ENCODE data around the gene RIMBP2.
A peak's percentile ranks its signal among the peaks of the same experiment; 100 is the strongest.

Gene RIMBP2

DNA sequence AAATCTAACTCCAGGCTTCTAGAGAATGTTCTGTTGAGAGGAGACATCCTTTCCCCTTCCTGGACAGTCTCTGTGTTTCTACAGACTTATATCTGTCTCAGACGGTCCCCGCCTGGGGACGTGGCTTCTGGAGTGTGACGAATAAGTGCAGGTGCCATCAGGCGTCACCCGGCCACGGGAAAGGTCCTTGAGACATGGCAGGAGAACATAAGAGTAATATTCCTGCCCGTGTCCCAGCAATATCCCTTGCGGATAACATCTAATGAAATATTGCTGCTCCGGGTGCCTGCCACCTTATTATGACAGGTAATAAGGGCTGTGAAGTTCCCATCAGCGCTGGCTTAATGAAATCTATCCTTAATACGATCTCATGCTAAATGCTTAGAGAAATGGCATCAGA is 238.8 kb downstream of the RIMBP2 start:
- no peak for DNase-seq

DNA sequence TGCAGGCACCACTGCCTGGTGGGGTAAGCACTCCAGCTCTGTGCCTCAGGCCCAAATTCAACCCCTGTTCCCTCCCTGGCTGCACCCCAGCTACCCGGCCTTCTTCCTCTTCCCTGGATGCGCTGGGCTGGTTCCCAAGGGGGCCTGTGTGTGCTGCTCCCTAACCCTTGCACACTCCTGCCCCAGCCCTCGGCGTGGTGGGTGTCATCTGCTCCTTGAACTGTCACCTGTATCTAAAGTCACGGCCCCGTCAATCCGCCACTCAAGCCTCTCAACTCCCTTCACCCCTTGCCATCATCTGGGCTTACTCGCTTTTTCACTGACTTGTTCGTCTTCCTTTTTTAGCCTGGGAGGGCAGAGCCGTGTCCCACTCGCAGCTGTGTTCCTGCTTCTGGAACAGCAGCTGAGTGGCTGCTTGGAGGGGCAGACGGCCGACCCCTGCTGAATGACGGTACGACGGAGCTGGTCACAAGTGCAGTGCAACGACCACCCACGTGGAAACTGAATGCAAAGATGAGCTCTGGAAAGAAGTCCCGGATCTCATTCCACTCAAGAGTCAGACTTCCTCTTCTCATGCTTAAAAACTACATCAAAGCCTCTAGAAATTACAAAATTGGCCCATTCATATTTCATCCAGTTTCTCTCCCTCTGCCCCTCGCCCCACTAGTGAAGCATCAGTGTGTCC is 239.5 kb downstream of the RIMBP2 start:
- DNase-seq = no peak

DNA sequence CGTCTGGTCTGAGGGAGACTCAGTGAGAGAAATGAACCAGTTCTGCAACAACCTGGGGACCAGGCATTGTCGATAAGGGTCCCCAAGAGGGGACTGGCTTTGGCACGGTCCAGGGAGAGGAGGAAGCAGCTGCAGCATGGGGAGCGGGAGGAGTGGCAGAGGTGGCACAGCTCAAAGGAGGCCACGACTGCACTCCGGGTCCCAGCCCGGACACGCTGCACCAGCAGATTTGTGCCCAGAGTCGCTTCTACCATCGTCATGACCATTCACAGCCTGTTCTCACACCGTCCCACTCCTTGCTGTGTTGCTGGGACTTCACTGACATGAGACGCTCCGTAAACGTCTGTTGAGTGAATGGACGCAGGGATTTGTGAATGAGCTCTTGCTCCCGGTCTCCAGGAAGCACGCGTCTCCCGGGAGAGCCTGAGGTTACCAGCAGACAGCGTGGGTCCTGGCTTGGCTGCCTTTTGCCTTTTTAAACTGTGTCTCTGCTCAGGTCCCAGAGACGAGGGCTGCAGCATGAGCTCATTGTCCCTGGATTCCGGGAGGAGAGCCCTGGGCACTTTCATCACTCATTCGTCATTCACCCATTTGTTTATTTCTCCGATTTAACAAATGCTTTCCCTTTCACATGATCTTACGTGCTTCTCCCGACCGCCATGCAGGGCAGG is 241.4 kb downstream of the RIMBP2 start:
- no peak for DNase-seq

DNA sequence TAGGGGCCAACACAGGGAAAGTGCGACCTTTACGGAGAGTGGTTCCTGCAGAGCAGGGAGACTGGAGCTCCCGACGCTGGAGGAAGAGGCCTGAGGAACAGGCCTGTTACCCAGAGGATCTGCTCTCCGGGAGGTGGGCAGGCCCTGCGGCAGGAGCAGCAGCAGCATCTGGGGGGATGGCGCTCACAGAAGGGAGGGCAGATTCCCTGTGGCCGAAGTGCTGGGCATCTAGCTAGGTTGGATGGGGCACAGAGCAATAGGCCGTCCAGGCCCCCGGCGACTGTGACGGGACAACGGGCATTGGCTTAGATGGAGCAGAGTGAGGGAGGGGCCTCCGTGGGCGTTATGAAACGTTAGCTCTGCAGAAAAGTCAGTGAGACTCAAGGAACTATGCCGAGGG is 242.8 kb downstream of the RIMBP2 start:
- no peak for DNase-seq

DNA sequence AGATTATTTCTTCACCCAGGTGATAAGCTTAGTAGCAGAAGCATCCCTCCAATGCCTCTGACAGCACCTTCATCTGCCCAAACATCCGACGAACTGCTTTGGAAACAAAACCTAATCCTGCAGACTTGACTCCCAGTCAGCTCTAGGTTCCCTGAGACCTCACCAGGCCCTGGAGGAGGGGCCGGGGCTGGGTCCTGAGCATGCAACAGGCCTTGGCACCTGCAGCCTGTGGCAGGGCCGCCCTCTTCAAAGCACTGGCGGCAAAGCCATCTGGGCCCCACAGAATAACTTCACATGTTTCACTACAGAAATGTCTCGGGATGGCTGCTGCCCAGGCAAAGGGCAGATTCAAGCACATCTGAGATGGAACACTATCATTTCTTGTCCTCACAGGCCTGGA is 245.1 kb downstream of the RIMBP2 start:
- no peak for DNase-seq

DNA sequence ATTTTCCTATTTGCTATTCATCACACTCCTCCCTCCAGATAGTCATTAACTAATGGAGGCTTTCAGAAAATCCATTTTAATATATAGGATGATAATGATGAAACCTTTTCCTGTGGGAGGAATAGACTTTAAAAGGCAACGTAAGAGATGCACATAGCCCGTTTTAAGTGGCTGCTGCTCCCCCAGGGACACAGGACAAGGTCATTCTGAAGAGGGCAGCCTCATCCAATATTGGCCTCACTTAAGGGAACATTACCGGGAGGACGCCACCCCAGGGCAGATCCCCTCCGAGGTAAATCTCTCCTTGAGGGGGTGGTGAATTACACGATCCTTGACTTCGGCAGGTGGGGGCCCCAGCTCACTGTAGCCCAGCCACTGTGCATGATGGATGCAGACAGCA is 246.5 kb downstream of the RIMBP2 start:
- DNase-seq = no peak

DNA sequence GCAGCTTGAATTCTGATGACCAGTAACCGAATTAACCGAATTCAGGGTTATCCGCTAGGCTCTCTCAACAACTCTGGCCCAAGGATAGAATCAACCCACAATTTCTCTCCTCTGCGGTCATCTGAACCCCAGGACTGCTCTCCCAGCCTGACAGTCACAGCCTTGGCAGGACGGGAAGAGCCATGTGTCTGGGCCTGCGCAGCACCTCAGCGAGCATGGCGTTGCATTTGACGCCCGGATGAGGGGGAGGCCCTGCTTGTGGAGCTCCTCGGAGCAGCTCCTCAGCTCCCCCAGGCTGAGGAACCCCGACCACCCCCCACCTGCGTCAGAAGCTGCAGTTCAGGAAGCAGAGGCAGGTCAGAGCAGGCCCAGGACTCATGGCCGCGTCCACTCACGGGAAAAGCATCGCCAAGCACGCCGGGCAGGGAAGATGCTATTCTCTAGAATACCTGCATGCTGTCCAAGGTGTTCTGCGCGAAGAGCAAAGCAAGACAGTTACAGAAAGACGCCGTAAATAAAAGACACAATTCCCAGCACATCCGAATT is 247.3 kb downstream of the RIMBP2 start:
- DNase-seq = no peak

DNA sequence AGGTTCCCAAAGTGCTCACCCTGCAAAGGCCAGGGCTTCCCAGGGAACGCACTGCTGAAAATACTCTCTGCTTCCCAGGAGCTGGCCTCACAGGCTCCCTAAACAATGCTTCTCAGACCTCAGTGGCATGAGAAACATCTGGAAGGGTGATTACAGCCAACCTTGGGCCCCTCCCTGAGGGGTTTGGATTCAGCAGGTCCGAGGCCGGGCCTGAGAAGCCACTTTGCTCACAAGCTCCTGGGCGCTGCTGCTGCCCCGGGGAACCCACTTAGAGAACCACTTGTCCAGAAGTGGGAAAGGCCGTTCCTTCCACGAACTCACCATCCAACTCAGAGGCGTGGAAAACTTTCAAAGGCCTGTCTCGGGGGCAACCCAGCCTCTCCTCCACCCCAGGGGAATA is 247.9 kb downstream of the RIMBP2 start:
- no peak for DNase-seq

DNA sequence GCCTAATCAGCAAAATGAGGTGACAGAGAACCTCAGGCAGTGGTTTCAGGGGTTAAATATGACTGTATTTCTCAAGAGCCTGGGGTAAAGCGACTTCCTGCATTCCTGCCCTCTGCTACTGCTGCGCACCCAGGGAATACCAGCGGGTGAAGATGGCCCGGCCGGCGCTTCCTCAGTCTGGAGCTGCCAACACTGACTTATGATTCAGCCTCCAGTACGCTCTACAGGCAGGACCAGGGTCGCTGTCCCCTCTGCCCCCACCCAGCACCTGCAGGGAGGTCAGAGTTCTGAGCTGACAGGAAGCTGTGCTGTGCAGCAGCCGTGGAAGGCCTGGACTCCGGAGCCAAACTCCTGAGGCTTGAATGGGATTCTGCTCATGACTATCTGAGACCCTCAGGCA is 250.5 kb downstream of the RIMBP2 start:
- DNase-seq = no peak

DNA sequence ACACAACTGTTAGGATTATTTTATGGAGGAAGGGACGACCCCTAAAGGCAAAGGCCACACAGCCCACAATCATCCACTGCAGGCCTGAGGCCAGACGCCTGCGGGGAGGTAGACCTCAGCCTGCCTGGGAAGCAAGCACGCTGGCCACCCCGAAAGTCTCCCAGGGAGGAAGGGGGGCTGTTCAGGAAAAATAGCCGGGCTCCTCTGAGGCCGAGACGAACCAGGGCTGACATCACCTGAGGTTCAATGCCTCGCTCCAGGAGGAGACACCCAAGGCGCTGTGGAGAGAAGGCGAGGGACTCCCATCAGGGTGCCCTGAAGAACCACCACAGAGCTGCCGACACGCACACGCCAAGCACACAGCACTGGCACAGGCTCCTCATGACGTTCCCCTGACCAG is 251.1 kb downstream of the RIMBP2 start:
- DNase-seq = no peak

DNA sequence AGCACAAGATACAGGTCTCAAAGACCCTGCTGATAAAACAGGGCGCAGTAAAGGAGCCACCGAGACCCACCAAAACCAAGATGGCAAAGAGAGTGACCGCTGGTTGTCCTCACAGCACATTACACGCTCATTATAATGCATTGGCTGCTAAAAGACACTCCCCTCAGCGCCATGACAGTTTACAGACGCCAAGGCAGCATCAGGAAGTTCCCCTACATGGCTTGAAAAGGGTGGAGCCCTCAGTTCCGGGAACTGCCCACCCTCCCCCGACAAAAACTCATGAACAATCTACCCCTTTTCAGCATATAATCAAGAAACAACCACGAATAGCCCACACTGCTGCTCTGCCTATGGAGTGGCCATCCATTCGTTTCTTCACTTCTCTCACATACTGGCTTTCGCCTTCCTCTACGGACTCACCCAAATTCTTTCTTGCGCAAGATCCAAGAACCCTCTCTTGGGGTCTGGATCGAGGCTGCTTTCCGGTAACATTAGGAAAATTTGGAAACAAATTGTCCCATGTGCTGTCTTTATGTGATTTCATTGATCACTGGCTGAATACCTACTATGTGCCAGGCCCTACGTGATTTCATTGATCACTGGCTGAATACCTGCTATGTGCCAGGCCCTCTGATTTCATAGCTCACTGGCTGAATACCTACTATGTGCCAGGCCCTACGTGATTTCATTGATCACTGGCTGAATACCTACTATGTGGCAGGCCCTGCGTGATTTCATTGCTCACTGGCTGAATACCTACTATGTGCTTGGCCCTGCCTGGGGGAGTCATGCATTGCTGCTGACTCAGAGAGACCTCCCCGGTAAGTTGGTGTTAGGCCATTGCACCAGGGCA is 252.1 kb downstream of the RIMBP2 start:
- DNase-seq = peak; percentile 39

DNA sequence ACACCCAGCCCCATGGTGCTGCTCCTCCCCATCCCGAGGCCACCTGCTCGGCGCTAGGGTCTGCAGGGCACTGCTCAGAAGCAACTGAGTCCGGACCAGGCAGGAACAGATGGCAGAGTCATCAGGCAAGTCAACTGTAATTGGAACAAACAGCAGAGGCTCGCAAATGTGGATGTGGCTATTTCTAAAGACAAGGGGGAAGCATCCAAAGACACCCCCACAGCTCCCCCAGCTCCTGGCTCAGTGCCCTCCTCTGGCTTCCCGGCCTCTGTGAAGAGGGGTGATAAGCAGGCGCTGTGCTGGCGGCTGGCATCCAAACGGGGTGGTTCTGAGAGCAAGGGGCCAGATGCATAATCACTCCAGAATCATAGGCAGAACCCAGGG is 252.8 kb downstream of the RIMBP2 start:
- peak; percentile 80 for DNase-seq

DNA sequence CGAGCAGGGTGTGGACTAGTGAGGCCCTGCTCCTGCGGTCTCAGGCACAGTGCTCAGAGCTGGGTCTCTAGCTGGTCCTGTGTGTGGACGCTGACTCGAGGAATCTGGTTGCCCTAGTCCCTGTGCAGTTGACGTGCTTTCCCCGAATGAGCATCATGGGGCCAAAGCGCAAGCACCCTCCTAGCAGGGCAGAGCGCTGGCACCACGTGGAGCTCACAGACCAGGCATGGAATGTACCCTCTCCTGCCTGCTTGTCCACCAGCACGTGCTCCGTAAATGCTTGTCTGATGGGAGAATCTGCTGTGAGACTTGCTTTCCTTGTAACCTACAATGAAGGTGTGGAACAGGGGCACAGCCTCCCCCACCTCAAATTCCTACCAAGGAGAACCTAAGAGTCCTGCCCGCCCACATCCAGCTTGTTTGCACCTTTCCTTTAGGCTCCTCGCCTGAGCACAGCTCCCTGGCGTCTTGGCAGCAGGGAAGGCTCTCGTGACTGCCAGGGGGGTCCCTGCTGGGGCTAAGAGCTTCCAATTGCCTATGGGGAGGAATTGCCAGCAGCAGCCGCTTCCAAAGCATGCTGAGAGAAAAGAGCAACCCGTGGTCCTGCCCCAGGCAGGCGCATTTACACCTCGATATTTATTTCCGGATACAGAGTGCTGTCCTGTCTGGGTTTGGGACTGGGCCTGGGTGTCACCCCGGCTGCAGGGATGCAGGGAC is 253.4 kb downstream of the RIMBP2 start:
- peak; percentile 73 for DNase-seq

DNA sequence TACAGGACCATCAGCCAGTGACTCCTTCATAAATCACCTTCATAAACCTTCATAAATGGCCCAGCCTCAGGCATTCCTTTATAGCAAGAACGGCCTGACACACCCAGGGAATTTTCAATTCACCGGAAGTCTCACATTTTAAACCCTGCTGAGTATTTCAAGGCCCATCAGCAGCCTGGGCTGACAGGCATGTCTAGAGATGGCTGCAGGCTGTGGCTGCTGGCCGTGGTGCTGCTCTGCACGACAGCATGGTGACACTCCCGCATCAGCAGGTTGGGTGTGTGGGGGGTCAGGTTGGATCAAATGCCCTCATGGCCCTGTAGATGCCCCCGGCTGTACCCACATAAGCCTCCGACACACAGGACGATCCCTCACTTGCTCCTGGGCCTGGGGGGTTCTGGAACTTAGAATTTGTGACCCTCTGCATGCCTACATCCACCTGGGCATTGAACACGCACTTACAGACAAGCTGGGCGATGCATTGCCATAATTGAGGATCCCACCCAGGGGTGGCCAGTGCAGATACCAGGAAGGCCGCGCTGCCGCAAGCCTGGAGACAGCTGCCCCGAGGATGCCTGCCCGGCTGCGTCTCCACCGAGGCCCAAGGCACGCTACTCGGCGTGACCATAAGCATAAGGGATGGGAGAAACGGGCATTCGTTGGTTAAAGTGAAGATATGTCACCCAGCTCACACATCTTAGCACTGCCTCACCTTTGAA is 254.1 kb downstream of the RIMBP2 start:
- DNase-seq = no peak

DNA sequence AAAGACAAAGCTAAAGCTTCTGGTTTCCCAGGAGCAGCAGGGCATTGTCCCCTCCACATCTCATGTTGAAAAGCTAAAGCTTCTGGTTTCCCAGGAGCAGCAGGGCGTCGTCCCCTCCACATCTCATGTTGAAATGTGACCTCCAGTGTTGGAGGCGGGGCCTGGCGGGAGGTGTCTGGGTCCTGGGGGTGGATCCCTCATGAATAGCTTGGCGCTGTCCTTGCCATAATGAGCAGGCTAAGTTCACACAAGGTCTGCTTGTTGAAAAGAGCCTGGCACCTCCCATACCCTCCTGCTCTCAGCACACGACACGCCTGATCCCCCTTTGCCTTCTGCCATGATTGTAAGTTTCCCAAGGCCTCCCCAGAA is 254.7 kb downstream of the RIMBP2 start:
- no peak for DNase-seq

DNA sequence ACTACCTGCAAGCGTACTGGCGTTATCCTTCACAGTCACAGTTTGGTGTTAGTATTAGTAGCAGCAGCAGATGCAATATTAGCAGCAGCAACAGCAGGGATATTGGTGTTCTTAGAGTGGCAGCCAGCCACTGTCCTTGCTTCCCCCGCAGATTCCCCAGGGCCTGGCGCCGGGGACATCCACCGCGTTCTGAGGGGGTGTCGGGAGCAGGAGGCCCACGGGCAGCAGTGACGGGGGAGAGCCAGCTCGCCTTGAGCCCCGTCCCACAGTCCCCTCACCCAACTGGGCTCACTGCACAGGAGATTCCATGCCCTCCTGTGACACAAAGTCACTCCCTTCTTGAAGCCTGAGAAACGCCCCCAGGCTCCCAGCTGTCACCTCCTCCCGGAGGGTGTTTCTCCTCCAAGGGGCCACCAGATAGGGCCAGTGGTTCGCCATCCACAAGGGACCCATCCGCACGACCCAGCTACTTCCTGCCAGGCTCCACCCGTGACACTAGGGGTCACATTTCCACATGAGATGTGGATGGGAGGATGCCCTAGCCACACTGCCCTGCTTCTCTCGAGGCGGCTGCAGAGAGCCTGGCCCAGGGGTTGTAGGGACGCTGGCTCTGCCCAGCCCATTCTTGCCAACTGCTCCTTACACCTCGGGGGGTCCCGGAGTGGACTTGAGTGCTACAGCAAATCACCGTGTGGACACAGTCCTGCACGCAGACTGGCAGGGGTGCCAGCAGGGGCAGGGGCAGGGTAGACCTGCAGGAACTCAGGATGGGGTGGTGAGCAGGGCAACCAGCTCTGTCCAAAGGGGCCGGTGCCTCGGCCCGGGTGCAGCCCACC is 255.3 kb downstream of the RIMBP2 start:
- DNase-seq = peak; percentile 8

DNA sequence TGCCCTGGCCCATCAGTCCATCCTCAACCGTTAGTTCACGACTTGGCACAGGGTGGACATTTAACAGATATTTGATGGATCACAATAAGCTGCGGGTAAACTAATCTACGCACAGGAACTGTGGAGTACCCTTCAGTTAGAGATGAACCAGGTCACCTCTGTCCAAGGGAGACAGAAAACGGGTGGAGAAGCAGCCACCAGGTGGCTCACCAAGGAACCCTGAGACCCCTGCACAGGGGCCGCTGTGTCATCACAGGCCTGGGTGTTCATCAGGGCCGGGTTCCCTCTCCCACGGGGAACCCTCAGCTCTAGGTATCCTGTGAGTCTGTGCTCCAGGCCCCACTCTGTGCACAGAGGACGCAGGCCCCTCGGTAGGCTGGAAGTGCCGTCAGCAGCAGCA is 256.2 kb downstream of the RIMBP2 start:
- no peak for DNase-seq

DNA sequence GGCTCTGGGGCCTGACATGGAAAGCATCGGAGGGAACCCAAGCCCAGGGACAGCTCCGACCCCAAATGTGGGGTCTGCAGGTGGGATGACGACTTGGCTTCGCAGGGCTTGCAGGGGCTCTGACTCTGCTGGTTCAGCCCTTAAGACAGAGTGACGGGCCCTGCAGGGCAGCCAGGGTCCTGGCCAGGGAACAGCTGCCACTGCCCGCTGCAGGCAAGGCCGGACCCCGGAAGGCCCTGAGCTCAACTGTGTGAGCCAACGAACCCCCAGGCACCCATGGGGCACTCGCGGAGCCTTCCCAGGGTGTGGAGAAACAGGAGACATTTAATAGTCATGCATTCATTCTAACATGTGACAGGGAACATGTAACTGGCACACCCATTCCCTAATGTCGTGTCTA is 257.8 kb downstream of the RIMBP2 start:
- DNase-seq = no peak

DNA sequence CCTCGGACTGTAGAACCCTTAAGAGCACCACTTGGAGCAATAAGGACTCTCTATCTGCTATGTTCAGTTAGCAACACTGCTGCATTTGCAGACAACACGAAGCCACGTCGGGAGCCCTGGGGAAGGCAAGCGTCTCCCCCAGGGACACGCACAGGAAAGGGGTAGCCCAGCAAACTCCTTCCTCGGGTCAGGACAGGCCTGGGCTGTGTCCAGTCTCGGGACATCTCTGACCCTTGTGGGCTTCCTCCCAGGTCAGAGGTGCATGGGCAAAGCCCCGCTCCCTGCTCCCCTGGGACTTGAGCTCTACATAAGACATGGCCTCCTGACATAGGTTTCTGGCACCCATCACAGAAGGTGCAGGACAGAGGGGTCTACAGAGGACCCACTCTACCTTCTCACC is 258.9 kb downstream of the RIMBP2 start:
- DNase-seq = no peak

DNA sequence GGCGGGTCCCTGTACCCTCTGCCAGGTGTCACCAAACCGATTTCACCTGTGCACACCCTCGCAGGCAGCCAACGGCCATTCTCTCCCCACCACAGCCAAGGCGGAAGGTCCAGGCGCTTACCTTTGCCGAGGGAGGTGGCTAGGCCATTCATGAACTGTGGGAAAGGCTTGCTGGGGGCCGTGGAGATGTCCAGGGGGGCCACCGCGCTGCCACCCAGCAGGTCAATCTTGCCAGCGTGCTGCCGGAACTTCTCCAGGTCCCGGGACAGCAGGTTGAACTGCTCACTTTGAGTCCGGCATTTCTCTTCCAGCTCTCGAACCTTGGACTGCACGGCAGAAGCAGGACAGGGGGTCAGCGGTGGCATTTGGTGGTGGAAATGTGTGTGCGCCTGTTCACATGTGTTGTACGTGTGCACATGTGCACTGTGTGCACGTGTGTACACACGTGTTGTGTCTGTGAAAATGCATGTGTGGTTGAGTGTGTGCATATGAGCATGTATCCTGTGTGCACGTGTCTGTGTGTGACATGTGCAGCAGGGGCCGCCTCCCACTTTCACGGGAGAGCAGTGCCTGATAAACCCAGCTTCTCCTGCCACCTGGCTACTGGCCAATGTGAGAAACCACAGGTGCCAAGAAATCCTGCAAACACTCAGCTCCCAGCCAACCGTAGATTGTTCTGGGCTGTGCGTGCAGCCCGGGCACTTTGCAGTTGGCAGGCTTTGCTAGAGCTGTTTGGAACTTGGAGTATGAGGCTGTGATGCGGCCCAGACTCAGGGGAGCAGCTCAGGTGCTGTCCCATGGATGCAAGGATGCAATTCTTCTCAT is 259.5 kb downstream of the RIMBP2 start:
- DNase-seq = peak; percentile 6

DNA sequence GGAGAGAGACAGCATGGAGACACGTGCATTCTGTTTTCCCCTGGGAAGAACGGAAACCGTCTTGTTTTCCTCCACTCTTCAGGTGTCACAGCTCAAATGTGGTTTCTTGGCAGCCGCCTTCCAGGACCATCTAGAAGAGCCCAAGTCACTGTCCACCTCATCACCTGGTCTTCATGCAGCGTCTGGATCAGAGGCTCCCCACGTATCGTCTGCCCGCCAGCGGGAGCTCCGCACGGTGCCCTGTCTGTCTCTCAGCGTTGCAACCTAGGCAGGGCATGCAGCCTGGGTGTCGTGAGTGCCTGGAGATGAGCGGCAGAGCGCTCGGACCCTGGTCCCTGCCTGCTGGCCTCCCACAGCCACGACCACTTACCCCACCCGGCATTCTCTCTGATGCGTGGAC is 260.9 kb downstream of the RIMBP2 start:
- DNase-seq = no peak

Data from NCI-H1694 treated with DMSO at 0.1 percent for 48 hours (cell line).